Subcutaneous preadipocyte (primary cell): ENCODE results near the gene HEG1. TPM values are rescaled to one million over a fixed set of nuclear protein-coding genes. Genes with fewer than 3 reads are reported as not detected.

ENCODE experiments used
- small RNA-seq: library from RNA; depleted of rRNA; stranded (forward); fragments of <200 nt; gene quantifications from one replicate; pipeline ENCODE3, GENCODE V24; 2012
- total RNA-seq: library from RNA; depleted of rRNA; stranded (reverse); fragments of >200 nt; gene quantifications from 2 replicates; pipeline ENCODE4 v1.2.3, GENCODE V29; 2012

HEG1 gene, protein sequence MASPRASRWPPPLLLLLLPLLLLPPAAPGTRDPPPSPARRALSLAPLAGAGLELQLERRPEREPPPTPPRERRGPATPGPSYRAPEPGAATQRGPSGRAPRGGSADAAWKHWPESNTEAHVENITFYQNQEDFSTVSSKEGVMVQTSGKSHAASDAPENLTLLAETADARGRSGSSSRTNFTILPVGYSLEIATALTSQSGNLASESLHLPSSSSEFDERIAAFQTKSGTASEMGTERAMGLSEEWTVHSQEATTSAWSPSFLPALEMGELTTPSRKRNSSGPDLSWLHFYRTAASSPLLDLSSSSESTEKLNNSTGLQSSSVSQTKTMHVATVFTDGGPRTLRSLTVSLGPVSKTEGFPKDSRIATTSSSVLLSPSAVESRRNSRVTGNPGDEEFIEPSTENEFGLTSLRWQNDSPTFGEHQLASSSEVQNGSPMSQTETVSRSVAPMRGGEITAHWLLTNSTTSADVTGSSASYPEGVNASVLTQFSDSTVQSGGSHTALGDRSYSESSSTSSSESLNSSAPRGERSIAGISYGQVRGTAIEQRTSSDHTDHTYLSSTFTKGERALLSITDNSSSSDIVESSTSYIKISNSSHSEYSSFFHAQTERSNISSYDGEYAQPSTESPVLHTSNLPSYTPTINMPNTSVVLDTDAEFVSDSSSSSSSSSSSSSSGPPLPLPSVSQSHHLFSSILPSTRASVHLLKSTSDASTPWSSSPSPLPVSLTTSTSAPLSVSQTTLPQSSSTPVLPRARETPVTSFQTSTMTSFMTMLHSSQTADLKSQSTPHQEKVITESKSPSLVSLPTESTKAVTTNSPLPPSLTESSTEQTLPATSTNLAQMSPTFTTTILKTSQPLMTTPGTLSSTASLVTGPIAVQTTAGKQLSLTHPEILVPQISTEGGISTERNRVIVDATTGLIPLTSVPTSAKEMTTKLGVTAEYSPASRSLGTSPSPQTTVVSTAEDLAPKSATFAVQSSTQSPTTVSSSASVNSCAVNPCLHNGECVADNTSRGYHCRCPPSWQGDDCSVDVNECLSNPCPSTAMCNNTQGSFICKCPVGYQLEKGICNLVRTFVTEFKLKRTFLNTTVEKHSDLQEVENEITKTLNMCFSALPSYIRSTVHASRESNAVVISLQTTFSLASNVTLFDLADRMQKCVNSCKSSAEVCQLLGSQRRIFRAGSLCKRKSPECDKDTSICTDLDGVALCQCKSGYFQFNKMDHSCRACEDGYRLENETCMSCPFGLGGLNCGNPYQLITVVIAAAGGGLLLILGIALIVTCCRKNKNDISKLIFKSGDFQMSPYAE (N-terminal part only)
- 21.3 and 23.3 TPM in 2 replicates for total RNA-seq

GRCh38 chr3:125055913-125056745, at the start of gene HEG1:
Gene HEG1, minus strand, starts transcription at chr3:125055997. Its CDS starts 107 bp downstream, at chr3:125055890.

DNA sequence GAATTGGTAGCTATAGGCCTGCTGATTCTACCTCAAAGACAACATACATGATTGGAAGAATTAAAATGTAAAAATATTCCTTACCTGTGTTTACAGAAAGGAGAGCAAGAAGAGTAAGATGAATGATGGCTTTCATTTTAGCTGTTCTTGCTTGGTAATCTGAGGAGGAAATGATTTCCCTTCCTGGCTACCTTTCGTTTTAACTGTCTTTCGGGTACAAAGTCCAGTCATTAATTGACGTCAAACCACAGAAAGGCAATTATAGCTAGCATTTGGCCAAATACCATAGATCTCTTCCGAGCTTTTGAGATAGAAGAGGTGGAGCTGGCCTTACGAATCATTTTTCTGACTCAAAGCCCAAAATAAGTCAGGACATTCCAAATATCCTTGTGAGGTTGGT, 121.2 kb downstream of the HEG1 start, which contains the start of gene MUC13:
MUC13 (minus strand) TSS at position 175 of the 400 bp plus-strand sequence; CDS start at position 136, 39 bp downstream.

Small RNA genes within 50 kb of the gene (small RNA-seq; reads per million reads assigned to genes)
- not detected for gene RNA5SP137

Other genes starting within 250 kb of the HEG1 start
- gene ITGB5, start 168.6 kb downstream of the HEG1 start, total RNA-seq, result 143 and 164 TPM in 2 replicates
- not detected in 2 replicates for gene MUC13, start 121.2 kb downstream of the HEG1 start, total RNA-seq
- gene SLC12A8, start 156.8 kb upstream of the HEG1 start, total RNA-seq, result 1.6 and 1.8 TPM in 2 replicates